IgD-negative memory B cell (primary cell): ENCODE results near the gene TEX13D. TPM values are rescaled to one million over a fixed set of nuclear protein-coding genes. Genes with fewer than 3 reads are reported as not detected.

ENCODE experiments used
- H3K27ac Mint-ChIP-seq, 3 donors: one replicate each; pipeline ENCODE4 v1.8.0; 2020 to 2022; ENCODE audit warnings: mild to moderate bottlenecking in 3 of 3, mixed read lengths in 3 of 3, moderate library complexity in 1 of 3
- H3K27me3 Mint-ChIP-seq: one replicate; pipeline ENCODE4 v1.8.0; 2021; ENCODE audit warnings: mixed read lengths
- H3K36me3 Mint-ChIP-seq: one replicate; pipeline ENCODE4 v1.8.0; 2020; ENCODE audit warnings: mild to moderate bottlenecking, mixed read lengths
- H3K4me1 Mint-ChIP-seq, 3 donors: one replicate each; pipeline ENCODE4 v1.8.0; 2020 to 2022; ENCODE audit warnings: mixed read lengths in 3 of 3, mild to moderate bottlenecking in 1 of 3
- H3K4me3 Mint-ChIP-seq, 4 donors: one replicate each; pipeline ENCODE4 v1.8.0; 2020 to 2022; ENCODE audit warnings: mild to moderate bottlenecking in 4 of 4, mixed read lengths in 4 of 4, moderate library complexity in 3 of 4
- H3K9me3 Mint-ChIP-seq, 3 donors: one replicate each; pipeline ENCODE4 v1.8.0; 2020 to 2021; ENCODE audit warnings: mixed read lengths in 3 of 3, mild to moderate bottlenecking in 1 of 3
- polyA plus RNA-seq: library from polyadenylated mRNA; unstranded; fragments of 300-500 nt; fragmentation: Illumina TruSeq; gene quantifications from one replicate; pipeline ENCODE4 v1.2.3, GENCODE V29; 2021

Gene TEX13D
- polyA plus RNA-seq, 1 donor from 2014 or later, result not detected

GRCh38 chrX:124383354-124383753 lies 50.9 kb downstream of the TEX13D start:
- Mint-ChIP-seq H3K27ac (no peak overlapping the region), H3K4me3 (no peak overlapping the region), H3K9me3 (no peaks in the 10 kb centered on the region), H3K4me1 (no peaks in the 10 kb centered on the region), H3K27me3 (peaks cover 3% of the 10 kb centered on the region), H3K36me3 (no peaks in the 10 kb centered on the region)

DNA sequence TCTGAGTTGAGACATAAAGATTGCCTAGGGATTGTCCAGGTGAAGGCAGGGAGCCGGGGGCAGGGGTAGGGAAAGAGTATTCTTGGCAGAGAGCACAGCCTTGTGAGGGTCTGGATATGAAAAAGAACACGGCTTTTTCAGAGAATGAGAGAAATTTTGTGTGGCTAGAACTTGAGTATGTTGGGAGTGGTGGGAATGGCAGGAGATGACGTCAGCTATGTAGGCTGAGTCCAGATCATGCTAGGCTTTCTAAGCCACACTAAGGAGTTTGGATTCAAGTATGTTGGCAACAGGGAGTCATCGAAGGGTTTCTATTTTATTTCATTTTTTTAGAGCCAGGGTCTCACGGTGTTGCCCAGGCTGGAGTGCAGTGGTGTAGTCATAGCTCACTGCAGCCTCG lies 53.9 kb downstream of the TEX13D start:
- Mint-ChIP-seq H3K4me1 (no peaks in the 10 kb centered on the region), H3K36me3 (no peaks in the 10 kb centered on the region), H3K27ac (no peak overlapping the region), H3K9me3 (no peaks in the 10 kb centered on the region), H3K27me3 (peaks cover 3% of the 10 kb centered on the region), H3K4me3 (no peak overlapping the region)

Other genes starting within 250 kb of the TEX13D start
- gene SH2D1A, start 13.9 kb downstream of the TEX13D start, polyA plus RNA-seq, result 4.2 TPM